Right atrium auricular region (tissue), 2 donors: ENCODE data around the gene ASPM. TPM values are rescaled to one million over a fixed set of nuclear protein-coding genes. Genes with fewer than 3 reads are reported as not detected.

ENCODE experiments used
- DNase-seq: peaks from one replicate; pipeline ENCODE4 v3.0.0-alpha.2; 2019; ENCODE audit warnings: low spot score
- H3K27ac ChIP-seq, 2 donors: fragments of 200-600 bp; sonication (generic); 1 replicate in 1 of 2; 2 replicates in 1 of 2; pipeline ENCODE4 v1.5.1; 2016 to 2019
- H3K27me3 ChIP-seq, 2 donors: fragments of 200-600 bp; sonication (generic); one replicate each; pipeline versions ENCODE4 v1.5.1 to v1.6.0; 2017 to 2019
- H3K36me3 ChIP-seq: fragments of 200-600 bp; sonication (generic); one replicate; pipeline ENCODE4 v1.5.1; 2016
- H3K4me1 ChIP-seq, 2 donors: fragments of 200-600 bp; sonication (generic); one replicate each; pipeline versions ENCODE4 v1.5.1 to v1.6.0; 2017 to 2019
- H3K4me3 ChIP-seq, 2 donors: fragments of 200-600 bp; sonication (generic); 1 replicate in 1 of 2; 2 replicates in 1 of 2; pipeline ENCODE4 v1.5.1; 2017 to 2019; ENCODE audit warnings: mild to moderate bottlenecking in 1 of 2, moderate library complexity in 1 of 2
- H3K9me3 ChIP-seq, 2 donors: fragments of 200-600 bp; sonication (generic); one replicate each; pipeline ENCODE4 v1.5.1; 2019
- CTCF ChIP-seq, 2 donors: fragments of 200-600 bp; sonication (generic); IDR thresholded peaks; one replicate each; pipeline ENCODE4 v1.5.1; 2019; ENCODE audit warnings: antibody characterized with exemption in 2 of 2
- total RNA-seq, 2 donors: library from RNA; depleted of rRNA; stranded (reverse); fragments of >200 nt; gene quantifications; one replicate each; pipeline ENCODE4 v1.1.0, GENCODE V29; 2016

Gene ASPM
- total RNA-seq, 2 donors from 2014 or later = 0.20 to 2.4 TPM

DNA sequence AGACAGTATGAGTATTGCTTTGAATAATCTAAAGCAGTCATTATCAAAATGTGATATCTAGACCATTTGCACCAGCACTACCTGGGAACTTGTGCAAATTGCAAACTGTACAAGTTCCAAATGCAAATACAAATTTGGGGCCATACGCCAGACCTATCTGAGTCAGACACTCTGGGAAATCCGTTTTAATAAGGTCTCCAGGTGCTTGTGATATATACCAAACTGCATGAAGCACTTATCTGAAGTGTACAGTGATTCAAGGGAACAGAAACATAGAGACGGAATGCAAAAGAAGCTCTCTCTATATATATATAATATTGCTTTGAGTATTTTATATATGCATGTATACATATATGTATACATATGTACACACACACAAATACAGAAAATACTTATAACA, 36.2 kb upstream of the ASPM start:
- no peak overlapping the region for H3K4me3 ChIP-seq
- no peak for TF ChIP-seq CTCF (IDR thresholded peaks at IDR 0.05)
- H3K27me3 ChIP-seq = no peaks in the 10 kb centered on the region
- no peak for DNase-seq
- H3K27ac ChIP-seq = no peak overlapping the region
- no peaks in the 10 kb centered on the region for H3K9me3 ChIP-seq
- H3K4me1 ChIP-seq = no peaks in the 10 kb centered on the region
- peaks cover 47% of the 10 kb centered on the region for H3K36me3 ChIP-seq

- H3K27me3 ChIP-seq = no peaks in the 10 kb centered on the region
- H3K27ac ChIP-seq = no peak overlapping the region
- peaks cover 40% of the 10 kb centered on the region for H3K36me3 ChIP-seq
- no peak for DNase-seq
- no peak for TF ChIP-seq CTCF (IDR thresholded peaks at IDR 0.05)
- no peaks in the 10 kb centered on the region for H3K9me3 ChIP-seq
- no peaks in the 10 kb centered on the region for H3K4me1 ChIP-seq
- H3K4me3 ChIP-seq = no peak overlapping the region
These were observed 35.5 kb upstream of the ASPM start for GRCh38 chr1:197181982-197182381.

DNA sequence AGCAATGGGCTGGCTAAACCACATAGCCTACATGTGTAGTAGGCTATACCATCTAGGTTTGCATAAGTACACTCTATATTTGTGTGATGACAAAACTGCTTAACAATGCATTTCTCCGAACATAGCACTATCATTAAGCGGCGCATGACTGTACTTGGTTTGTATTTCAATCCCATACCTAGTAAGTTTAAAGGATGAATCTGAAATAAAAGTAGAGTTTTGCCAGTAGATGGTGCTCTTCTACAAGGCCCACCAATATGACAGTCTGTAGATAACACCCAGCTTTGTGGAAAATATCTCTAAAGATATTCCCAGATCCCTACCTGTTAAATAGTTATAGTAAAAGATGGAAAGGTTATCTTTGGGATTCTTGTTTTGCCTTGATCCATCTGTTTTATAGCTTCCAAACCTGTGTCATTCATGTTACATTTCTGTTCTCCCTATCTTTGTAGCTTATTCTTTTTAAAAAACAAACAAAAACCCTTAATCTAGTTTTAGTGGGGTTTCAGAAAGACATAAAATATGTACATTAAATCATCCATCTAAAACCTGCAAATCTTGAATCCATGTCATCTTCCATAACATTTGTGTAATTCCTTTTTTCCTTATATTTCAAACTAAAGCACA, 33.9 kb upstream of the ASPM start:
- H3K27me3 ChIP-seq = no peaks in the 10 kb centered on the region
- H3K36me3 ChIP-seq = peaks cover 37% of the 10 kb centered on the region
- H3K4me3 ChIP-seq = no peak overlapping the region
- DNase-seq = no peak
- peak; percentile 39 to 71 for TF ChIP-seq CTCF (IDR thresholded peaks at IDR 0.05)
- H3K4me1 ChIP-seq = no peaks in the 10 kb centered on the region
- no peak overlapping the region for H3K27ac ChIP-seq
- no peaks in the 10 kb centered on the region for H3K9me3 ChIP-seq

- H3K36me3 ChIP-seq = peaks cover 31% of the 10 kb centered on the region
- no peaks in the 10 kb centered on the region for H3K4me1 ChIP-seq
- H3K27ac ChIP-seq = no peak overlapping the region
- no peaks in the 10 kb centered on the region for H3K9me3 ChIP-seq
- TF ChIP-seq CTCF (IDR thresholded peaks at IDR 0.05) = no peak
- DNase-seq = no peak
- H3K4me3 ChIP-seq = no peak overlapping the region
- no peaks in the 10 kb centered on the region for H3K27me3 ChIP-seq
These were observed 32.5 kb upstream of the ASPM start for GRCh38 chr1:197178998-197179397.

GRCh38 chr1:197174818-197175217, 28.3 kb upstream of the ASPM start:
- H3K4me3 ChIP-seq = no peak overlapping the region
- no peak overlapping the region for H3K27ac ChIP-seq
- H3K27me3 ChIP-seq = no peaks in the 10 kb centered on the region
- TF ChIP-seq CTCF (IDR thresholded peaks at IDR 0.05) = no peak
- no peaks in the 10 kb centered on the region for H3K4me1 ChIP-seq
- DNase-seq = no peak
- peaks cover 24% of the 10 kb centered on the region for H3K36me3 ChIP-seq
- no peaks in the 10 kb centered on the region for H3K9me3 ChIP-seq
